ENCODE results near the gene CAPRIN1.

- TF ChIP-seq CTCF (IDR thresholded peaks at IDR 0.05; ENCODE audit: extremely low read depth in 1 of 2, insufficient read depth in 1 of 2, low read depth in 1 of 2, low read length in 2 of 2) (no peak), MAX (IDR thresholded peaks at IDR 0.05; ENCODE audit: insufficient read depth, insufficient read length) (no peak), POLR2AphosphoS5 (IDR thresholded peaks at IDR 0.05; ENCODE audit: insufficient read depth, low read depth, low read length) (no peak), POLR2A (IDR thresholded peaks at IDR 0.05; ENCODE audit: low read depth, low read length) (no peak)
Measured at GRCh38 chr11:34120651-34121050, 69.1 kb downstream of the CAPRIN1 start.
